ENCODE measurements around the gene RREB1.

GRCh38 chr6:7237653-7238188, 130.0 kb downstream of the RREB1 start:
- TF ChIP-seq CTCF (IDR thresholded peaks at IDR 0.05) (no peak), POLR2AphosphoS5 (IDR thresholded peaks at IDR 0.05) (no peak), POLR2A (IDR thresholded peaks at IDR 0.05) (no peak), EP300 (IDR thresholded peaks at IDR 0.05) (no peak)

Data from suprapubic skin (tissue), 4 donors.